Neural progenitor cell (in vitro differentiated cells): ENCODE data around the gene KDM3B.

Source experiments
- CTCF ChIP-seq: fragments of 200-600 bp; sonication (generic); IDR thresholded peaks from 2 replicates; pipeline ENCODE4 v1.5.1; 2017; ENCODE audit warnings: antibody characterized with exemption, mild to moderate bottlenecking
- EZH2 ChIP-seq: fragments of 200-600 bp; sonication (generic); IDR thresholded peaks from 2 replicates; pipeline ENCODE4 v1.6.1; 2017; ENCODE audit warnings: antibody characterized with exemption, mild to moderate bottlenecking, moderate library complexity

- TF ChIP-seq CTCF = no peak
- TF ChIP-seq EZH2 = no peak
These were observed 33.8 kb downstream of the KDM3B start for GRCh38 chr5:138386290-138386689.
